ENCODE measurements around the gene CEP128. TPM values are rescaled to one million over a fixed set of nuclear protein-coding genes. Genes with fewer than 3 reads are reported as not detected.

The CEP128 gene
- total RNA-seq, 1 experiment from 2014 or later: 27.3 TPM

DNA sequence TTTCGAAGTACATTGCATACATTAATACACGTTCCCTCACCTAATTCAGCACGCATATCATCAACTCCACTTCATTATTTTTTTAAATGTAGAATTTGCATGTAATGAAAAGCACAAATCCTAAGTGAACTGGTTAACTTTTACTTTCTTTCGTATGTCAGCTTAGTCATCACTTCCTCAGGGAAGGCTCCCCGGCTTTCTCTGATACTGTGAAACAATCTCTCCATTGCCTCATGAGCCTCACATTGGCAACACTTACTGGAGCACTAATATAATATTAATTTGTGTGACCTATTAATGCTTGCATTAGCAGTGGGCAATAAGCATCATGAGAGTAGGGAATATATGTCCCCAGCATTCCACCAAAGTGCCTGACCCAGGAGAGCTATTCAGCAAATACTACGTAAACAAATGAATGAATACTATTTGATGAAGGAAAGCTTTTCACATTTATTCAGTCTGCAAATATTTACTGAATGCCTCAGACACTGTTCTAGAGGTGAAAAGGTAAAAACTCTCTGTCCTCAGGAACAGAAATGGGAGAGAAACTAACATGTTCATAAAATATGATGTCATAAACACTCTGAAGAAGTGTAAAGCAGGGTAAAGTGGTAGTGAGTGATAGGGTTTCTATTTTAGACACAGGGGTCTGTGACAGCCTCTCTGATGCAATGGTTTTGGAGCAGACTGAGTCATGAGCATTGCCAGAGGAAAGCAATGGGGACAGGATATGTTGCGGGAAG lies 402.7 kb downstream of the CEP128 start:
- Histone ChIP-seq H3K4me3 (ENCODE audit: low read depth, low read length, poor library complexity, severe bottlenecking) (no peak overlapping the region), H3K27ac (ENCODE audit: low read depth, low read length, poor library complexity, severe bottlenecking) (no peak overlapping the region), H3K9me3 (ENCODE audit: low read depth, low read length, poor library complexity, severe bottlenecking) (peaks cover 10% of the 10 kb centered on the region), H3K36me3 (ENCODE audit: insufficient read depth, low read length, poor library complexity, severe bottlenecking) (no peaks in the 10 kb centered on the region), H3K27me3 (replicated peaks; ENCODE audit: insufficient read depth, low read depth, low read length, poor library complexity) (no peaks in the 10 kb centered on the region), H3K4me1 (ENCODE audit: insufficient read depth, low read length, poor library complexity, severe bottlenecking) (no peaks in the 10 kb centered on the region)
- intact Hi-C loops (cut with micrococcal nuclease; ENCODE audit: unreplicated experiment): no loop called here
- TF ChIP-seq EZH2 (IDR thresholded peaks at IDR 0.05; ENCODE audit: borderline replicate concordance, low read depth, low read length, poor library complexity, severe bottlenecking): no peak
- TF ChIP-seq, protein P1, sequence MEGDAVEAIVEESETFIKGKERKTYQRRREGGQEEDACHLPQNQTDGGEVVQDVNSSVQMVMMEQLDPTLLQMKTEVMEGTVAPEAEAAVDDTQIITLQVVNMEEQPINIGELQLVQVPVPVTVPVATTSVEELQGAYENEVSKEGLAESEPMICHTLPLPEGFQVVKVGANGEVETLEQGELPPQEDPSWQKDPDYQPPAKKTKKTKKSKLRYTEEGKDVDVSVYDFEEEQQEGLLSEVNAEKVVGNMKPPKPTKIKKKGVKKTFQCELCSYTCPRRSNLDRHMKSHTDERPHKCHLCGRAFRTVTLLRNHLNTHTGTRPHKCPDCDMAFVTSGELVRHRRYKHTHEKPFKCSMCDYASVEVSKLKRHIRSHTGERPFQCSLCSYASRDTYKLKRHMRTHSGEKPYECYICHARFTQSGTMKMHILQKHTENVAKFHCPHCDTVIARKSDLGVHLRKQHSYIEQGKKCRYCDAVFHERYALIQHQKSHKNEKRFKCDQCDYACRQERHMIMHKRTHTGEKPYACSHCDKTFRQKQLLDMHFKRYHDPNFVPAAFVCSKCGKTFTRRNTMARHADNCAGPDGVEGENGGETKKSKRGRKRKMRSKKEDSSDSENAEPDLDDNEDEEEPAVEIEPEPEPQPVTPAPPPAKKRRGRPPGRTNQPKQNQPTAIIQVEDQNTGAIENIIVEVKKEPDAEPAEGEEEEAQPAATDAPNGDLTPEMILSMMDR (conservative IDR thresholded peaks at IDR 0.05; ENCODE audit: low read depth, low read length): no peak
- POLR2A ChIA-PET (ENCODE audit: low non-redundant PET): no interaction called here
- no peak for DNase-seq (ENCODE audit: low spot score)
- CTCF ChIA-PET: no interaction called here
- no TSS peak for BruUV-seq (replicated peaks)

DNA sequence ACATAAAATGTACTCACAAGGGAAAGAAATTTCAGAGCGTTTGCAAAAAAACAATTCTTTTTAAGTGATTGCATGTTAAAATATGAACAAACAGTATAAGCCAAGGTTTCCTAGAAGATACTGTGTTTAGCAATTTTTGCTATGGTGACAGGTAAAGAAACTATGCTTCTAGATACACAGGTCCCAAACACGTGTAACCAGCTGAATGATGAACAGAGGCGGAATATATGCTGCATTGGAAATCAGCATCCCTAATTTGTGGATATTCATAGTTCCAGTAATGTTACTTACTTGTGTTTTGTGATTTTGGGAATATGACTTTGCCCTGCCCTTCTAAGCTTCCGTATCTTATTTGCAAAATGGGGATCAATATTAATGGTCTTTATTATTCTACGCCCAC lies 403.9 kb downstream of the CEP128 start:
- no TSS peak for BruUV-seq (replicated peaks)
- no peak for DNase-seq (ENCODE audit: low spot score)
- TF ChIP-seq, protein P1 (conservative IDR thresholded peaks at IDR 0.05; ENCODE audit: low read depth, low read length): no peak
- TF ChIP-seq EZH2 (IDR thresholded peaks at IDR 0.05; ENCODE audit: borderline replicate concordance, low read depth, low read length, poor library complexity, severe bottlenecking): no peak
- ChIA-PET CTCF (no interaction called here), POLR2A (ENCODE audit: low non-redundant PET) (no interaction called here)
- intact Hi-C loops (cut with micrococcal nuclease; ENCODE audit: unreplicated experiment): no loop called here
- Histone ChIP-seq H3K27ac (ENCODE audit: low read depth, low read length, poor library complexity, severe bottlenecking) (no peak overlapping the region), H3K36me3 (ENCODE audit: insufficient read depth, low read length, poor library complexity, severe bottlenecking) (no peaks in the 10 kb centered on the region), H3K27me3 (replicated peaks; ENCODE audit: insufficient read depth, low read depth, low read length, poor library complexity) (no peaks in the 10 kb centered on the region), H3K4me3 (ENCODE audit: low read depth, low read length, poor library complexity, severe bottlenecking) (no peak overlapping the region), H3K9me3 (ENCODE audit: low read depth, low read length, poor library complexity, severe bottlenecking) (peaks cover 10% of the 10 kb centered on the region), H3K4me1 (ENCODE audit: insufficient read depth, low read length, poor library complexity, severe bottlenecking) (no peaks in the 10 kb centered on the region)

DNA sequence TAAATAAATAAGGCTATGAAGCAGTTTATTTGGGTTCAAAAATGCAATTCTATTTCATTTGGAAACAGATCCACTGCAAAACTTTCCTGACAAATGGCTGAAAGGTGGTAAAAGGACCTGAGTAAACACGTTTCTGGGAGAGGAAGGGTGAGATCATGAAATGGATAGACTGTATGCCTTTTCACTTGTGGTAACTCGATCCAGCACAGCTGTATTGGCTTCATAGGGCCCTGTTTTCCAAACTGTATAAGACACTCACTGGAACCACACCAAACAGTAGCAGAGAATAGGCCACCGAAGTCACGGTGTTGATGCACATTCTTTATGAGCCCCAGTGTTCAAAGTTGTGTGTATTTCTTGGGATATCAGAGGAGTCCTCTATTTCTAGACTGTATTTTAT lies 405.1 kb downstream of the CEP128 start:
- CTCF ChIA-PET: no interaction called here
- H3K27me3 ChIP-seq (replicated peaks; ENCODE audit: insufficient read depth, low read depth, low read length, poor library complexity): no peaks in the 10 kb centered on the region
- no peak for TF ChIP-seq EZH2 (IDR thresholded peaks at IDR 0.05; ENCODE audit: borderline replicate concordance, low read depth, low read length, poor library complexity, severe bottlenecking)
- TF ChIP-seq, protein P1 (conservative IDR thresholded peaks at IDR 0.05; ENCODE audit: low read depth, low read length): no peak
- POLR2A ChIA-PET (ENCODE audit: low non-redundant PET): no interaction called here
- no peak overlapping the region for H3K27ac ChIP-seq (ENCODE audit: low read depth, low read length, poor library complexity, severe bottlenecking)
- H3K9me3 ChIP-seq (ENCODE audit: low read depth, low read length, poor library complexity, severe bottlenecking): peaks cover 10% of the 10 kb centered on the region
- H3K4me3 ChIP-seq (ENCODE audit: low read depth, low read length, poor library complexity, severe bottlenecking): no peak overlapping the region
- BruUV-seq (replicated peaks): no TSS peak
- DNase-seq (ENCODE audit: low spot score): no peak
- H3K36me3 ChIP-seq (ENCODE audit: insufficient read depth, low read length, poor library complexity, severe bottlenecking): no peaks in the 10 kb centered on the region
- no peaks in the 10 kb centered on the region for H3K4me1 ChIP-seq (ENCODE audit: insufficient read depth, low read length, poor library complexity, severe bottlenecking)
- intact Hi-C loops (cut with micrococcal nuclease; ENCODE audit: unreplicated experiment): no loop called here

Data from A673 (cell line).